Bronchial epithelial cell (primary cell): Measurements from ENCODE around the gene TBC1D22A. TPM values are rescaled to one million over a fixed set of nuclear protein-coding genes. Genes with fewer than 3 reads are reported as not detected.
A peak's percentile ranks its signal among the peaks of the same experiment; 100 is the strongest.

Experiments
- DNase-seq: peaks from one replicate; pipeline ENCODE4 v3.0.0-alpha.2; 2010; ENCODE audit warnings: low read depth
- FAIRE-seq: peaks from 2 replicates; lab custom pipeline; 2011; peaks lifted over from hg19 to GRCh38; lab: Jason Lieb, UNC
- H3K27me3 ChIP-seq: 2 replicates; pipeline ENCODE4 v1.5.1; 2011; ENCODE audit warnings: low read length; ENCODE audit not compliant: control insufficient read depth, insufficient read depth
- H3K36me3 ChIP-seq: 2 replicates; pipeline ENCODE4 v1.5.1; 2011; ENCODE audit warnings: low read length; ENCODE audit not compliant: control insufficient read depth, insufficient read depth
- H3K4me3 ChIP-seq: 2 replicates; pipeline ENCODE4 v1.5.1; 2011; ENCODE audit warnings: mild to moderate bottlenecking, low read depth, low read length, control low read depth
- total RNA-seq: library from RNA; depleted of rRNA; stranded (reverse); fragments of >200 nt; gene quantifications from 2 replicates; pipeline ENCODE4 v1.2.1, GENCODE V29; 2014
- TF ChIP-seq, protein P1 (sequence below): IDR thresholded peaks from 2 replicates; pipeline ENCODE4 v1.5.1; 2011; ENCODE audit warnings: mild to moderate bottlenecking, moderate library complexity, low read length, control low read depth, inconsistent platforms; ENCODE audit not compliant: insufficient read depth, severe bottlenecking

The TBC1D22A gene
- total RNA-seq, 1 donor from 2014 or later = 10.0 TPM

DNA sequence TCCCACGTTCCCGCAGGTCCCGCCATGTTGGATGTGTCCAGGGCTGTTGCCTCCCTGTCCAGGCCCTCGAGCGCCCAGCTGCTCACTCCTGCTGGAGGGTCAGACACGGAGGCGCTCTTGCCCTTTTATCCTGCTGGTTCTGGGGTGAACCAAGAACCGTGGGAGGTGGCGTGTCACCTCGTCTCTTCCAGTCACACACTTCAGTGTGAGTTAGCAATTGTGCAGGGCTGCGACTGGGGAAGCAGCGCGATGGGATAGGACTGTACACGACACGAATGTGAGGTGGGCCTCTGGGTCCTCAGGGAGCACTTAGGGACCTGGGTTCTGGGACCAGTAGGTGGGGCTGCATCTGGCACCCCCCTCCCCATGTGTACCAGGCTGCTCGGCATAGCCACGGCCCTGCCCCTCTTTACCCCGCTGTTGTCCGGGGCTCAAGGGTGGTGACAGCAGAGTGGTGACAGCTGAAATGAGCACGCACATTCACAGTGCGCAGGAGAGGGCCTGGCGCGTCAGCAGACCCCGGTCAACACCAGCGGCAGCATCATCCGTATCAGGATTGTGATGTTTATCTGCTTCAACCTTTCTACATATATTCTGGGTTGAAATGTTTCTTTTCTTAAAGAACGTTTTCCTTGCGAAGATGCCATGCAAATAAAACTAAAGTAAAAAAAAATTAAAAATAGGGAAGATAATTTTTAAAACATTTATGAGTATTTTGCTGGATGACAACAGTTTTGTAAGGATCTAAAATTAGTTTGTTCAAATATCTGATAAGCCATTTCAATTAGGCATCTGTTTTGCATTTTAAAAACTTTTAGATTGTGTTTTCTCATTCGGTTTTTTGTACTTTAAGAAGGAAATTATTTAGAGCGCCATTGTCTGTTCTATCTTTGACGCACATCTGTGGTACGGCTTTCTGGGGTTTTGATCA is 210.7 kb downstream of the TBC1D22A start:
- FAIRE-seq = no peak

DNA sequence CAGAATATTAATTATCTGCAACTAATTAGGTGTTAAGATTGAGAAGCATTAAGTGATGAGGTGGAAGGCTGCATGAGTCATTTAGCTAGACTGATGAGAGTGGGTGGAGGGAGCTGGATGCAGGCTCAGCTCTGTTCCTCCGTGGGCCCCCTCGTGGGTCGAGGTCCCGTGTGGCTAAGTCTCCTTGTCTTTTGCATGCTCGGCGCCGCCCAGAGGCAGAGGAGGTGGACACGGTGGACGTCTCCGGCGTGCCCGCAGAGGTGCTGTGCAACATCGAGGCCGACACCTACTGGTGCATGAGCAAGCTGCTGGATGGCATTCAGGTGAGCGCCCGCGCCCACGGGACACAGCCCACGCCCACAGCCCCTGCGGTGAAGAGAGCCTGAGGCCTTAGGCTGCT is 211.6 kb downstream of the TBC1D22A start:
- FAIRE-seq (no peak), DNase-seq (no peak)
- H3K27me3 ChIP-seq = no peaks in the 10 kb centered on the region
- TF ChIP-seq, protein P1, sequence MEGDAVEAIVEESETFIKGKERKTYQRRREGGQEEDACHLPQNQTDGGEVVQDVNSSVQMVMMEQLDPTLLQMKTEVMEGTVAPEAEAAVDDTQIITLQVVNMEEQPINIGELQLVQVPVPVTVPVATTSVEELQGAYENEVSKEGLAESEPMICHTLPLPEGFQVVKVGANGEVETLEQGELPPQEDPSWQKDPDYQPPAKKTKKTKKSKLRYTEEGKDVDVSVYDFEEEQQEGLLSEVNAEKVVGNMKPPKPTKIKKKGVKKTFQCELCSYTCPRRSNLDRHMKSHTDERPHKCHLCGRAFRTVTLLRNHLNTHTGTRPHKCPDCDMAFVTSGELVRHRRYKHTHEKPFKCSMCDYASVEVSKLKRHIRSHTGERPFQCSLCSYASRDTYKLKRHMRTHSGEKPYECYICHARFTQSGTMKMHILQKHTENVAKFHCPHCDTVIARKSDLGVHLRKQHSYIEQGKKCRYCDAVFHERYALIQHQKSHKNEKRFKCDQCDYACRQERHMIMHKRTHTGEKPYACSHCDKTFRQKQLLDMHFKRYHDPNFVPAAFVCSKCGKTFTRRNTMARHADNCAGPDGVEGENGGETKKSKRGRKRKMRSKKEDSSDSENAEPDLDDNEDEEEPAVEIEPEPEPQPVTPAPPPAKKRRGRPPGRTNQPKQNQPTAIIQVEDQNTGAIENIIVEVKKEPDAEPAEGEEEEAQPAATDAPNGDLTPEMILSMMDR = no peak
- H3K36me3 ChIP-seq = peaks cover 7% of the 10 kb centered on the region
- H3K4me3 ChIP-seq = no peak overlapping the region

More for the DNA sequence above, 210.7 kb downstream of the TBC1D22A start:
- no peak for DNase-seq
- H3K4me3 ChIP-seq = no peak overlapping the region
- peaks cover 7% of the 10 kb centered on the region for H3K36me3 ChIP-seq
- TF ChIP-seq, protein P1 = no peak
- H3K27me3 ChIP-seq = no peaks in the 10 kb centered on the region

DNA sequence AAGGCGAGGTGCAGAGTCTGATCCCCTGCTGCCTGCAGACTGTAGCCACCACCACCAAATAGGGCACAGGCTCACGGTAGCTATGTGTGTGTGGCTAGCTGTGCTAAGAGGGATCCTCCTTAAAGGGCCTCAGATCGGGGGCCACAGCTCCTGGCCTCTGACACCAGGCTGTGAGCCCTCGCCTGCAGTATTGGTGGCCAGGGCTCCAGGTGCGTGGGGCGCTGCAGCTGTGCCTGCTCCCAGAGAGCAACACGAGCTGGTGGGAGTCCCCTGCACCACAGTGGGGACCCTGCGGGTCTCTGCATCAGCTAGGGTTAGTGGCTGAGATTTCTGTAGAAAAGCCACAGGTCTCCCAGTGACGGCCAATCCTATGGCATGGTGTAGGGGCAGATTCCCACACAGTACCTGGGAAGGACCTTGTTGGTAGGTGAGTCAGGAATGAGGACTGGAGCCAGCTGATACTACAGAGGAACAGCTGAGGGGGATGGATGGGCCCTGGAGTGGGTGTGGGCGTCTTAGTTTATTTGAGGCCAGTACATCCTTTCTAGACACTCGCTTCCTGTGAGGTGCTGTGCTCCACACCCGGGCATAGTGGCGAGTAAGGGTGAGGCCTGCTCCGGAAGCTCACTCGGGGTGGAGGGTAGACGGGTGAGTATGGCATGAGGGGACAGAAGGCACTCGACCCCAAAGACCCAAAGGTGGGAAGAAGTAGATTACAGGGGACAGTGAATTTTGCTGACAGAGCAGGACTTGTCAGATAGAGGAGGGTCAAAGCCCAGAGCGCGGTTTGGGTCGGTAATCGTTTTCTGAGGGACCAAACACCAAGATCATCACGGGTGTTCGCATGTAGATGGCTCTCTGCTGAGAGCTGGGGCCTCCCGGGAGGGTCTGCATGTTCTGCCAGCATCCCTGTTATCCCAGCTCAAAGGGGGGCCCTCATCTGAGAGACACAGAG is 212.5 kb downstream of the TBC1D22A start:
- Histone ChIP-seq H3K36me3 (peaks cover 9% of the 10 kb centered on the region), H3K4me3 (no peak overlapping the region), H3K27me3 (no peaks in the 10 kb centered on the region)
- no peak for DNase-seq
- no peak for FAIRE-seq
- TF ChIP-seq, protein P1 = no peak

DNA sequence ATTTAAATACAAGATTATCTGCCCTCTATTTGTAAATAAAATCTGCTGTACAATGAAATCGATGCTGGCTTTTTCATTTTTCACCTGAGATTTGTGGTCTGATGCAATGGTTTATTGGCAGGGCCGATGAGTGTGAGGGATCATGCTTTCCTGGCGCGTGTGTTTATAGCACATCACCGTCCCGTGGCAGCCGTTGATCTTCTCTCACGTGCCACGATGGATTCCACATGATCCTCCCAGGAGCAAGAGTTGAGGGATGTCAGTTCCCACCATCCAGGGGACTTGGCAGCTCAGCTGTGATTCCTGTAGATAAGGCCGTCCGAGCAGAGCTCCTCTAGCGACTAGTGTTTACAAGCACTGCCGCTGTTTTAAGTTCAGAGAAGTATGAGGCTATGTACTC is 213.7 kb downstream of the TBC1D22A start:
- FAIRE-seq = peak; percentile 36
- peaks cover 9% of the 10 kb centered on the region for H3K36me3 ChIP-seq
- TF ChIP-seq, protein P1 = no peak
- no peak for DNase-seq
- no peak overlapping the region for H3K4me3 ChIP-seq
- H3K27me3 ChIP-seq = no peaks in the 10 kb centered on the region

DNA sequence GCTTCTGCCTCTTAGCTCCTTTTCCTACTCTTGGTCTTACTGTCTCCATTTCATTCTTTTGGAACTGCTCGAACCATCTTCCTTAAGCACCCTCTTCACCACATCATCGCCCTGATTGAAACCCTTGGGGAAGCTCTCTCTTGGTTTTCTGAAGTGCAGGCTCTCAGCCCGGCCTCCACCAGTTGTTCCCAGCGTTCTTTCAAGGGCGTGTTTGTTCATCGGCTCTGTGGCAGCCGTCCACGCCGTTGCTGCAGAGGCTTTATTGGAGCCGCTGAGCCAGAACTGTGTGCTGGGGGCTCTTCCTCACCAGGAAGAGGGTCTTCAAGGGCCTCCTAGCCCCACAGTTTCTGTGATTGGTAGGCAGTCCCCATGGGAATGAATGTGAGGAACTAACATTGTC is 214.1 kb downstream of the TBC1D22A start:
- Histone ChIP-seq H3K36me3 (peaks cover 9% of the 10 kb centered on the region), H3K4me3 (no peak overlapping the region), H3K27me3 (no peaks in the 10 kb centered on the region)
- TF ChIP-seq, protein P1 = no peak
- FAIRE-seq (no peak), DNase-seq (no peak)
